ENCODE results near the gene SMOC2.
"Not testable (repeated sequence)": the region's sequence is repeated elsewhere in the genome, so short reads cannot be mapped to it uniquely, and the experiment has no call there.

The SMOC2 gene

GRCh38 chr6:168692193-168692914 lies 251.4 kb downstream of the SMOC2 start:
- DNase-seq = no peak

GRCh38 chr6:168692915-168693257 lies 251.9 kb downstream of the SMOC2 start:
- DNase-seq = not testable (repeated sequence)

GRCh38 chr6:168694797-168695196 lies 253.8 kb downstream of the SMOC2 start:
- not testable (repeated sequence) for DNase-seq

GRCh38 chr6:168695701-168696100 lies 254.7 kb downstream of the SMOC2 start:
- no peak for DNase-seq

GRCh38 chr6:168698923-168699322 lies 257.9 kb downstream of the SMOC2 start:
- no peak for DNase-seq

GRCh38 chr6:168699631-168700295 lies 258.8 kb downstream of the SMOC2 start:
- no peak for DNase-seq

- DNase-seq = no peak
These were observed 259.9 kb downstream of the SMOC2 start for GRCh38 chr6:168700880-168701279.

- DNase-seq = no peak
These were observed 263.0 kb downstream of the SMOC2 start for GRCh38 chr6:168703990-168704389.

GRCh38 chr6:168704678-168705077 lies 263.7 kb downstream of the SMOC2 start:
- no peak for DNase-seq

- DNase-seq = not testable (repeated sequence)
These were observed 264.3 kb downstream of the SMOC2 start for GRCh38 chr6:168705271-168705670.

GRCh38 chr6:168706471-168707177 lies 265.6 kb downstream of the SMOC2 start:
- no peak for DNase-seq

GRCh38 chr6:168708526-168708925 lies 267.5 kb downstream of the SMOC2 start:
- no peak for DNase-seq

- DNase-seq = no peak
These were observed 268.0 kb downstream of the SMOC2 start for GRCh38 chr6:168708984-168709383.

- DNase-seq = no peak
These were observed 268.4 kb downstream of the SMOC2 start for GRCh38 chr6:168709390-168709789.

- DNase-seq = no peak
These were observed 269.0 kb downstream of the SMOC2 start for GRCh38 chr6:168709991-168710390.

- DNase-seq = no peak
These were observed 270.2 kb downstream of the SMOC2 start for GRCh38 chr6:168711049-168711640.

- DNase-seq = no peak
These were observed 270.8 kb downstream of the SMOC2 start for GRCh38 chr6:168711666-168712300.

- DNase-seq = no peak
These were observed 272.0 kb downstream of the SMOC2 start for GRCh38 chr6:168712993-168713392.

- no peak for DNase-seq
These were observed 272.9 kb downstream of the SMOC2 start for GRCh38 chr6:168713839-168714238.

GRCh38 chr6:168714547-168715260 lies 273.7 kb downstream of the SMOC2 start:
- DNase-seq = no peak

- no peak for DNase-seq
These were observed 274.9 kb downstream of the SMOC2 start for GRCh38 chr6:168715643-168716481.

Measured in activated CD8-positive, alpha-beta memory T cell treated with anti-CD3 and anti-CD28 coated beads, Interleukin-2, amount 50 U/mL, for 48 hours (primary cell).